Progenitor cell of endocrine pancreas (in vitro differentiated cells): ENCODE results near the gene DCAF10. TPM values are rescaled to one million over a fixed set of nuclear protein-coding genes. Genes with fewer than 3 reads are reported as not detected.
"Not testable (repeated sequence)": the region's sequence is repeated elsewhere in the genome, so short reads cannot be mapped to it uniquely, and the experiment has no call there.

Experiments
- DNase-seq: peaks from one replicate; pipeline ENCODE4 v3.0.0; 2021; ENCODE audit warnings: low spot score; ENCODE audit not compliant: unreplicated experiment
- H3K27ac Mint-ChIP-seq: 2 replicates; pipeline ENCODE4 v1.8.0; 2021; ENCODE audit warnings: mild to moderate bottlenecking, moderate library complexity, mixed read lengths
- H3K27me3 Mint-ChIP-seq: 2 replicates; pipeline ENCODE4 v1.8.0; 2021; ENCODE audit warnings: mixed read lengths
- H3K36me3 Mint-ChIP-seq: 2 replicates; pipeline ENCODE4 v1.8.0; 2022; ENCODE audit warnings: mixed read lengths; ENCODE audit not compliant: insufficient read depth
- H3K4me1 Mint-ChIP-seq: 2 replicates; pipeline ENCODE4 v1.8.0; 2021; ENCODE audit warnings: low read depth, mixed read lengths
- H3K4me3 Mint-ChIP-seq: 2 replicates; pipeline ENCODE4 v1.8.0; 2021; ENCODE audit warnings: low read depth, mild to moderate bottlenecking, moderate library complexity, mixed read lengths
- H3K9me3 Mint-ChIP-seq: 2 replicates; pipeline ENCODE4 v1.8.0; 2021; ENCODE audit warnings: low read depth, mixed read lengths
- total RNA-seq: library from RNA; stranded (reverse); gene quantifications from 2 replicates; pipeline ENCODE4 v1.2.1, GENCODE V29; 2021
- TF ChIP-seq, protein P1 (sequence below): fragments of 200-600 bp; sonication (generic); IDR thresholded peaks from one replicate; pipeline ENCODE4 v1.5.0; 2021; ENCODE audit warnings: antibody characterized with exemption, mild to moderate bottlenecking; ENCODE audit not compliant: unreplicated experiment

DCAF10 gene
- total RNA-seq, 1 donor from 2014 or later: 29.4 TPM

DNA sequence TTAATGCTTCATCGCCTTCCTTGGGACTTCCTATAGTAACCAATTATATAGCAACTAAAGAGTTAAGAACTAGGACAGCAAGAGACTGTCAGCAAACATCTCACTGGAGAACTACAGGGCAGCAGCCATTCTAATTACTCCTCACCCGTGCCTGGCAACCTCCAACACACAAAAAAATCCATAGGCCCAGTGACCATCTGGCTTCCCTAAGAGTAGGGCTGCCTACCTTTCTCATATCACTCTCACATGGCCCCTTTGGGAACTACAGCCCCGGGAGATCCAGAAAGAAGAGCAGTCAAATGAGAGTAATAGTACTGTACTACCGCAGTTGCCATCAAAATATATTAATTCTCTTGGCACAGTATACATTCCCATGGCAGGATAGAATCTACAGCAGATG is 5.7 kb downstream of the DCAF10 start:
- no peak overlapping the region for H3K4me3 Mint-ChIP-seq

DNA sequence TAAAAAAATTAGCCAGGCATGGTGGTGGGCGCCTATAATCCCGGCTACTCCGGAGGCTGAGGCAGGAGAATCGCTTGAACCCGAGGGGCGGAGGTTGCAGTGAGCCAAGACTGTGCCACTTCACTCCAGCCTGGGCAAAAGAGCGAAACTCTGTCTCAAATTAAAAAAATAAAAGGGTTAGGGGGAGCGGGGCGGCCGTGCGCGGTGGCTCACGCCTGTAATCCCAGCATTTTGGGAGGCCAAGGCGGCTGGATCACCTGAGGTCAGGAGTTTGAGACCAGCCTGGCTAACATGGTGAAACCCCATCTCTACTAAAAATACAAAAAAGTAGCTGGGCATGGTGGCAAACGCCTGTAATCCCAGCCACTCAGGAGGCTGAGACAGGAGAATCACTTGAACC is 9.1 kb downstream of the DCAF10 start:
- not testable (repeated sequence) for H3K27me3 Mint-ChIP-seq, H3K36me3 Mint-ChIP-seq, H3K9me3 Mint-ChIP-seq, DNase-seq, H3K27ac Mint-ChIP-seq, H3K4me3 Mint-ChIP-seq, H3K4me1 Mint-ChIP-seq

More for the DNA sequence above, 5.7 kb downstream of the DCAF10 start:
- no peak for DNase-seq
- Mint-ChIP-seq H3K36me3 (peaks cover 1% of the 10 kb centered on the region), H3K27me3 (no peaks in the 10 kb centered on the region), H3K9me3 (no peaks in the 10 kb centered on the region), H3K4me1 (peaks cover 16% of the 10 kb centered on the region), H3K27ac (peak overlapping the region; percentile 20)
- TF ChIP-seq, protein P1, sequence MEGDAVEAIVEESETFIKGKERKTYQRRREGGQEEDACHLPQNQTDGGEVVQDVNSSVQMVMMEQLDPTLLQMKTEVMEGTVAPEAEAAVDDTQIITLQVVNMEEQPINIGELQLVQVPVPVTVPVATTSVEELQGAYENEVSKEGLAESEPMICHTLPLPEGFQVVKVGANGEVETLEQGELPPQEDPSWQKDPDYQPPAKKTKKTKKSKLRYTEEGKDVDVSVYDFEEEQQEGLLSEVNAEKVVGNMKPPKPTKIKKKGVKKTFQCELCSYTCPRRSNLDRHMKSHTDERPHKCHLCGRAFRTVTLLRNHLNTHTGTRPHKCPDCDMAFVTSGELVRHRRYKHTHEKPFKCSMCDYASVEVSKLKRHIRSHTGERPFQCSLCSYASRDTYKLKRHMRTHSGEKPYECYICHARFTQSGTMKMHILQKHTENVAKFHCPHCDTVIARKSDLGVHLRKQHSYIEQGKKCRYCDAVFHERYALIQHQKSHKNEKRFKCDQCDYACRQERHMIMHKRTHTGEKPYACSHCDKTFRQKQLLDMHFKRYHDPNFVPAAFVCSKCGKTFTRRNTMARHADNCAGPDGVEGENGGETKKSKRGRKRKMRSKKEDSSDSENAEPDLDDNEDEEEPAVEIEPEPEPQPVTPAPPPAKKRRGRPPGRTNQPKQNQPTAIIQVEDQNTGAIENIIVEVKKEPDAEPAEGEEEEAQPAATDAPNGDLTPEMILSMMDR: no peak

DNA sequence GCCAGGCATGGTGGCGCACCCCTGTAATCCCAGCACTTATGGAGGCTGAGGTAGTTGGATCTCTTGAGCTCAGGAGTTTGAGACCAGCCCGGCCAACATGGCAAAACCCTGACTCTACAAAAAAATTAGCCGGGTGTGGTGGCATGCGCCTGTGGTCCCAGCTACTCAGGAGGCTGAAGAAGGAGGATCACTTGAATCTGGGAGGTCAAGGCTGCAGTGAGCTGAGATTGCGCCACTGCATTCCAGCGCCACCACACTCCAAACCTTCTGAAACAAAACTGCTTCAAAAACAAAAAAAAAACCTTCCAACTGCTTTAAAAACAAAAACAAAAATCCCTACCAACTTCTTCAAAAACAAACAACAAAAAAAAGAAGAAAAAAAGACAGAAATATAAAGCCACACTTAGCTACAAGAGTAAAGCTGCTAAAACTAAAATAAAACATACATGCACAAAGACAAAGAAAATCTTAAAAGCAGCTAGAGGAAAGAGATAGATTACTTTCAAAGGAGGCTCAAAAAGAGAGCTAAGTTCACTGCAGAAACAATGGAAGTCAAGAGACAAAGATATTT is 11.4 kb downstream of the DCAF10 start:
- Mint-ChIP-seq H3K36me3 (peaks cover 6% of the 10 kb centered on the region), H3K27ac (peak overlapping the region; percentile 35), H3K27me3 (no peaks in the 10 kb centered on the region), H3K4me3 (no peak overlapping the region), H3K9me3 (no peaks in the 10 kb centered on the region), H3K4me1 (no peaks in the 10 kb centered on the region)
- DNase-seq: no peak
- TF ChIP-seq, protein P1: no peak

DNA sequence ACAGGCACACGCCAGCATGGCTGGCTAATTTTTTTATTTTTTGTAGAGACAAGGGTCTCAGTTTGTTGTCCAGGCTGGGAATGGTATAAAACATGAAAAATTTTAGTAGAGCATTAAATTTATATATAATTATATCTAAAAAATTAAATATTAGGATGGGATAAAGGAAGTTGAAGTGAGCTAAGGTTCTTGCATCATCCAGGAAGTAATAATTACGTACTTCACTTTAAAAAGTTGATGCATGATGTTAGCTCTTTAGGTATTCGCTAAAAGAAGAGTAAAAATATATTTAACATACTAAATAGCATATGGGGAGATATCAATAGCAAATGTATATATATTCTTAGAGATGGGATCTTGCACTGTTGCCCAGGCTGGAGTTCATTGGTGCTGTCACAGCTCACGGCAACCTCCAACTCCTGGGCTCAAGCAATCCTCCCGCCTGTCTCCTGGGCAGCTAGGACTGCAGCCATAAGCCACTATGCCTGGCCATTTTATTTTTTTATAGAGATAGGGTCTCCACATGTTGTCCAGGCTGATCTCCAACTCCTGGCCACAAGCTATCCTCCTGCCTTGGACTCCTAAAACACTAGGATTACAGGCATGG is 12.3 kb downstream of the DCAF10 start:
- Mint-ChIP-seq H3K9me3 (no peaks in the 10 kb centered on the region), H3K27me3 (no peaks in the 10 kb centered on the region), H3K36me3 (peaks cover 6% of the 10 kb centered on the region), H3K27ac (no peak overlapping the region), H3K4me3 (no peak overlapping the region), H3K4me1 (no peaks in the 10 kb centered on the region)
- no peak for DNase-seq
- TF ChIP-seq, protein P1: no peak

DNA sequence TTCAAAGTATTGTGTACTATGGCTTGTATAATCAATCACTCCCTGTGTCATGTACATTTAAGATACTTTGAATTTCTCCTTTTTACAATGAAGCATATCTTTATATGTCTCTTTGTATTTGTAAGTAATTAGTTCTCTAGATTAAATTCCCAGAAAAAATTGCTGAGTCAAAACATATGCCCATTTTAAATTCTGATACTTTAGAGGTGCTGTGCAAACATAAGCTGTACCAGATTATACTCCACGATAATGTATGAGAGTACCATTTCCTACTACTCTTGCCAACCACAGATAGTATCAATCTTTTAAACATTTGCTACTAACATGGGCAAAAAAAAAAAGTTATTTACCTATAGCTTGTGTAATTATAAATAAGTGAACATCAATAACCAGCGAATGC is 18.3 kb downstream of the DCAF10 start:
- no peak for DNase-seq
- Mint-ChIP-seq H3K27me3 (no peaks in the 10 kb centered on the region), H3K4me1 (no peaks in the 10 kb centered on the region), H3K4me3 (no peak overlapping the region), H3K27ac (no peak overlapping the region), H3K9me3 (no peaks in the 10 kb centered on the region), H3K36me3 (peaks cover 19% of the 10 kb centered on the region)
- TF ChIP-seq, protein P1: no peak

DNA sequence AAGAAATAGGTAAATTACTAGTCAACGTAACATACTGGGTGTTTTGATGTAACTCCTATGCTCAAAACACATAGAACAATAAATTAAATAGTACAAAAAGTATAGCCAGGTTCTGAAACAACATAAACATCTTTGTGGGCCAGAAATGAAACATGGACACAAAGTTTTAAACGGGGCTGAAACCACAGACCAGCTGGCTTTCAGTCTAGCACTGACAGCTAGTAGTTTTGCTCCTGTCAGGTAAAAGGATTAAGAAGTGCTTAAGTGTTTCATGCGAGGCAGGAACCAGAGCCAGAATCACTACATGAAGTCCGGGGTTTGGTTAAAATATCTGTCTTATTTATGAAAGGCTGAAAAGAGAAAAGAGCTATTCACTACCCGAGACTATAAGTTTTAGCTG is 19.5 kb downstream of the DCAF10 start:
- H3K4me3 Mint-ChIP-seq: no peak overlapping the region
- H3K27me3 Mint-ChIP-seq: no peaks in the 10 kb centered on the region
- H3K36me3 Mint-ChIP-seq: peaks cover 26% of the 10 kb centered on the region
- TF ChIP-seq, protein P1: no peak
- H3K27ac Mint-ChIP-seq: no peak overlapping the region
- peaks cover 3% of the 10 kb centered on the region for H3K9me3 Mint-ChIP-seq
- no peaks in the 10 kb centered on the region for H3K4me1 Mint-ChIP-seq
- DNase-seq: no peak

DNA sequence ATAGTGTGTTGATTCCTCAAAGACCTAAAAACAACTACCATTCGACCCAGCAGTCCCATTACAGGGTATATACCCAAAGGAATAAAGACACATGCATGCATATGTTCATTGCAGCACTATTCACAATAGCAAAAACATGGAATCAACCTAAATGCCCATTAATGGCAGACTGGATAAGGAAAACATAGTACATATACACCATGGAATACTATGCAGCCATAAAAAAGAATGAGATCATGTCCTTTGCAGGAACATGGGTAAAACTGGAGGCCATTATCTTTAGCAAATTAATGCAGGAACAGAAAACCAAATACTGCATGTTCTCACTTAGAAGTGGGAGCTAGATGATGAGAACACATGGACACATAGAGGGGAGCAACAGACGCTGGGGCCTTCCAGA is 24.6 kb downstream of the DCAF10 start:
- H3K4me1 Mint-ChIP-seq, H3K27ac Mint-ChIP-seq, H3K4me3 Mint-ChIP-seq, H3K27me3 Mint-ChIP-seq, DNase-seq, H3K9me3 Mint-ChIP-seq: not testable (repeated sequence)
- H3K36me3 Mint-ChIP-seq: peaks cover 37% of the 10 kb centered on the region
